CD14-positive monocyte (primary cell): ENCODE measurements around the gene SPOPL. TPM values are rescaled to one million over a fixed set of nuclear protein-coding genes. Genes with fewer than 3 reads are reported as not detected.

Experiments
- DNase-seq, 3 donors: peaks; one replicate each; pipeline ENCODE4 v3.0.0-alpha.2; 2011 to 2022
- H2AFZ ChIP-seq: 2 replicates; pipeline ENCODE4 v1.6.0; 2012; ENCODE audit warnings: mild to moderate bottlenecking, low read depth, low read length, inconsistent platforms; ENCODE audit not compliant: insufficient read depth, poor library complexity, severe bottlenecking
- H3K27ac ChIP-seq, 2 donors: 1 replicate in 1 of 2; 2 replicates in 1 of 2; pipeline ENCODE4 v1.5.1; 2012 to 2013; ENCODE audit warnings: low read length in 2 of 2, control low read depth in 1 of 2, inconsistent platforms in 1 of 2, low read depth in 1 of 2, mild to moderate bottlenecking in 1 of 2
- H3K27me3 ChIP-seq, 2 donors: one replicate each; pipeline versions ENCODE4 v1.6.0 to v1.6.1; 2011 to 2013; ENCODE audit warnings: low read length in 2 of 2; ENCODE audit not compliant: control insufficient read depth in 2 of 2, insufficient read depth in 2 of 2
- H3K36me3 ChIP-seq, 2 donors: replicated peaks in 1 of 2; 1 replicate in 1 of 2; 2 replicates in 1 of 2; pipeline versions ENCODE4 v1.5.1 to v1.6.1; 2012 to 2013; ENCODE audit warnings: low read length in 2 of 2, control low read depth in 1 of 2, inconsistent platforms in 1 of 2, mild to moderate bottlenecking in 1 of 2; ENCODE audit not compliant: insufficient read depth in 2 of 2, control insufficient read depth in 1 of 2
- H3K4me1 ChIP-seq, 2 donors: 1 replicate in 1 of 2; 2 replicates in 1 of 2; pipeline versions ENCODE4 v1.5.1 to v1.6.1; 2012 to 2013; ENCODE audit warnings: low read length in 2 of 2, control low read depth in 1 of 2, inconsistent platforms in 1 of 2, mild to moderate bottlenecking in 1 of 2, moderate library complexity in 1 of 2; ENCODE audit not compliant: insufficient read depth in 2 of 2, control insufficient read depth in 1 of 2
- H3K4me2 ChIP-seq: replicated peaks from 2 replicates; pipeline ENCODE3; 2012; ENCODE audit warnings: low read length, moderate library complexity, mild to moderate bottlenecking; ENCODE audit not compliant: poor library complexity, severe bottlenecking; ENCODE audit errors: extremely low read depth
- H3K4me3 ChIP-seq, 3 experiments: fragments of 200-600 bp in 1 of 3; sonication (generic) in 1 of 3; replicated peaks in 1 of 3; 1 replicate in 2 of 3; 2 replicates in 1 of 3; pipeline ENCODE4 v1.5.1; 2011 to 2013; ENCODE audit warnings: low read length in 3 of 3, mild to moderate bottlenecking in 3 of 3, control low read depth in 2 of 3, low read depth in 2 of 3, inconsistent platforms in 1 of 3, moderate library complexity in 1 of 3
- H3K79me2 ChIP-seq: 2 replicates; pipeline ENCODE4 v1.6.0; 2012; ENCODE audit warnings: mild to moderate bottlenecking, control low read depth, inconsistent platforms, low read length, moderate library complexity; ENCODE audit not compliant: insufficient read depth
- H3K9ac ChIP-seq: 2 replicates; pipeline ENCODE4 v1.6.0; 2017; ENCODE audit warnings: low read length, mild to moderate bottlenecking; ENCODE audit not compliant: insufficient read depth, poor library complexity, severe bottlenecking
- H3K9me3 ChIP-seq, 2 donors: replicated peaks in 1 of 2; 1 replicate in 1 of 2; 2 replicates in 1 of 2; pipeline versions ENCODE4 v1.5.1 to v1.6.1; 2012 to 2013; ENCODE audit warnings: low read length in 2 of 2, control low read depth in 1 of 2; ENCODE audit not compliant: control insufficient read depth in 1 of 2, insufficient read depth in 1 of 2
- H4K20me1 ChIP-seq: 2 replicates; pipeline ENCODE4 v1.6.0; 2012; ENCODE audit warnings: mild to moderate bottlenecking, low read length, control low read depth, moderate library complexity; ENCODE audit not compliant: insufficient read depth
- H3K27ac Mint-ChIP-seq, 7 donors: one replicate each; pipeline ENCODE4 v1.8.0; 2020; ENCODE audit warnings: mild to moderate bottlenecking in 7 of 7, mixed read lengths in 7 of 7, moderate library complexity in 6 of 7, inconsistent platforms in 2 of 7
- H3K27me3 Mint-ChIP-seq, 3 donors: one replicate each; pipeline ENCODE4 v1.8.0; 2021 to 2022; ENCODE audit warnings: low read depth in 3 of 3, mild to moderate bottlenecking in 3 of 3, mixed read lengths in 3 of 3, moderate library complexity in 3 of 3, inconsistent platforms in 1 of 3
- H3K36me3 Mint-ChIP-seq, 2 donors: one replicate each; pipeline ENCODE4 v1.8.0; 2020; ENCODE audit warnings: mixed read lengths in 2 of 2, inconsistent platforms in 1 of 2, mild to moderate bottlenecking in 1 of 2
- H3K4me1 Mint-ChIP-seq: one replicate; pipeline ENCODE4 v1.8.0; 2020; ENCODE audit warnings: mild to moderate bottlenecking, mixed read lengths
- H3K4me3 Mint-ChIP-seq, 2 donors: one replicate each; pipeline ENCODE4 v1.8.0; 2020; ENCODE audit warnings: mild to moderate bottlenecking in 2 of 2, mixed read lengths in 2 of 2, moderate library complexity in 1 of 2
- H3K9me3 Mint-ChIP-seq, 7 donors: one replicate each; pipeline ENCODE4 v1.8.0; 2020 to 2022; ENCODE audit warnings: mixed read lengths in 7 of 7, mild to moderate bottlenecking in 6 of 7, moderate library complexity in 6 of 7, inconsistent platforms in 2 of 7
- WGBS: methylation state at CpG from one replicate; pipeline ENCODE4 v1.1.5; 2013; ENCODE audit warnings: missing lambda C conversion rate; ENCODE audit not compliant: insufficient coverage; 5-methylcytosine and 5-hydroxymethylcytosine counted together
- intact Hi-C, 2 donors: fragments of 100-400 bp; cut with micrococcal nuclease; formaldehyde crosslinking; loops; one replicate each; pipeline versions ENCODE4 v1.15.0 to v1.15.1; 2023
- polyA plus RNA-seq, 3 donors: library from polyadenylated mRNA; depleted of rRNA in 1 of 3; unstranded in 2 of 3; stranded (reverse) in 1 of 3; fragments of 300-500 nt in 2 of 3; fragments of >200 nt in 1 of 3; fragmentation: Illumina TruSeq in 2 of 3; gene quantifications; 1 replicate in 2 of 3; 2 replicates in 1 of 3; pipeline ENCODE4 v1.2.3, GENCODE V29; 2012 to 2021
- TF ChIP-seq, protein P1 (sequence below): fragments of 200-600 bp; IDR thresholded peaks from one replicate; pipeline ENCODE4 v1.8.0; 2022; ENCODE audit warnings: antibody characterized with exemption, mild to moderate bottlenecking

SPOPL gene
- polyA plus RNA-seq, 3 donors = 13.1 to 22.4 (median 18.1) TPM

DNA sequence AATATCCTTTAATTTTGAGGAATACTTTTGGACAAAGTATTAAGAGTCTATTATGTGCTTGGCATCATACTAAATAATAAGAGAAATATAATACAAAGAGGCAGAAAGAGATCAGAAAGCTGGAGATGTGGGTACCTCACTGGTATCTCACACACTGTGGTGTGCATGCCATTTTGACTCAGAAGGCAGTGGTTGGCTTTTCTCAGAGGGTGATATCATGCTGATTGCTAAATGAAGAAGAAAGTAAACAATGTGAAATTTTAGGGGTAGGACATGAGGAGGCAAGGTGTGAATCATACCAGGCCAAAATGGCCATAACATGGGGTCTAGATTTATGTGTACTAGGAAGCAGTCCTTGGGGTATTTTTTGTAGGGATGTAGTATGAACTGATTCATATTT, 16.6 kb upstream of the SPOPL start:
- no peak overlapping the region for H3K27ac ChIP-seq
- Mint-ChIP-seq H3K4me3 (no peak overlapping the region), H3K27ac (no peak overlapping the region), H3K4me1 (no peaks in the 10 kb centered on the region), H3K9me3 (peaks cover 0 to 6% (median 3%) of the 10 kb centered on the region in 7 donors), H3K27me3 (no peaks in the 10 kb centered on the region), H3K36me3 (peaks cover 0 to 3% of the 10 kb centered on the region in 2 donors)
- no peaks in the 10 kb centered on the region for H4K20me1 ChIP-seq
- H2AFZ ChIP-seq = no peak overlapping the region
- no peaks in the 10 kb centered on the region for H3K79me2 ChIP-seq
- TF ChIP-seq, protein P1, sequence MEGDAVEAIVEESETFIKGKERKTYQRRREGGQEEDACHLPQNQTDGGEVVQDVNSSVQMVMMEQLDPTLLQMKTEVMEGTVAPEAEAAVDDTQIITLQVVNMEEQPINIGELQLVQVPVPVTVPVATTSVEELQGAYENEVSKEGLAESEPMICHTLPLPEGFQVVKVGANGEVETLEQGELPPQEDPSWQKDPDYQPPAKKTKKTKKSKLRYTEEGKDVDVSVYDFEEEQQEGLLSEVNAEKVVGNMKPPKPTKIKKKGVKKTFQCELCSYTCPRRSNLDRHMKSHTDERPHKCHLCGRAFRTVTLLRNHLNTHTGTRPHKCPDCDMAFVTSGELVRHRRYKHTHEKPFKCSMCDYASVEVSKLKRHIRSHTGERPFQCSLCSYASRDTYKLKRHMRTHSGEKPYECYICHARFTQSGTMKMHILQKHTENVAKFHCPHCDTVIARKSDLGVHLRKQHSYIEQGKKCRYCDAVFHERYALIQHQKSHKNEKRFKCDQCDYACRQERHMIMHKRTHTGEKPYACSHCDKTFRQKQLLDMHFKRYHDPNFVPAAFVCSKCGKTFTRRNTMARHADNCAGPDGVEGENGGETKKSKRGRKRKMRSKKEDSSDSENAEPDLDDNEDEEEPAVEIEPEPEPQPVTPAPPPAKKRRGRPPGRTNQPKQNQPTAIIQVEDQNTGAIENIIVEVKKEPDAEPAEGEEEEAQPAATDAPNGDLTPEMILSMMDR = no peak
- no peak overlapping the region for H3K4me2 ChIP-seq
- no peaks in the 10 kb centered on the region for H3K27me3 ChIP-seq
- H3K4me1 ChIP-seq = no peaks in the 10 kb centered on the region
- intact Hi-C loops = no loop called here
- no peak overlapping the region for H3K4me3 ChIP-seq
- DNase-seq = no peak
- no peaks in the 10 kb centered on the region for H3K36me3 ChIP-seq
- H3K9me3 ChIP-seq = no peaks in the 10 kb centered on the region
- no peak overlapping the region for H3K9ac ChIP-seq

DNA sequence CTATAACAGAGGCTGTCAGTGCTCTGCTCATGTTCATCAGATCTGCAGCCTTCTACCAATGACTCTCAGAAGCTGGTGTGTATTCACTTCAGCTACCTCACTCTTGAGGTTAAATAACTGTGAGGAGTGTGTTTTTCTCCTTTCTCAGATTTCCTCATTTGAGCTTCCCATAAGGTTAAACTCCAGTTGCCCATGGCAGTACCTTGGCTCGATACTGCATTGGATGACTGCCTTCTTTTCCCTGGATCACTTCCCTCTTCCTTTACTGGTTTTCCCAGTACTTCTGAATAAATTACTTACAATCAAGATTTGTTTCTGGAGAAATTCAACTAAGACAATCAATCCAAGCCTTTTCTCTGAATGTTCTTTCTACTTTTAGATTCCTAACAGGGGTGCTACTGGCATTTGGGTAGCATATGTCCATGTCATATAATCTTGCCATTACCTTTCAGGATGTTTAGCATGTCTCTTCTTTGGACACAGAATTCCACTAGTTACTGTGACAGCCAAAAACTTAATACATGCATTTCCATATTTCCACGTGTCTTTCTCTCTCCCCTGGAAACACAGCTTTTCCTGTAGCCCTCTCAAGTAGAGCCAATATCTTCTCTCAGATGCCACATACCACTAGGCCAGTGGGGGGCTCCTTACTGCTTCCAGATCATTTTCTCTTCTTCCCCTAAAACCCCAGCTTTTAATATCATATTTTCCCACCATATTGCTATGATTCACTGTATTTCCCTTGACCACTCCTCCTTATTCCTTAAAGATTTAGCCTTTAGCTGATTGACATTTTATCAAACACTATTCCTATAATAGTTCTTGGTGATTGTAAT, 15.0 kb upstream of the SPOPL start:
- H3K27ac ChIP-seq = no peak overlapping the region
- intact Hi-C loops = no loop called here
- H3K27me3 ChIP-seq = no peaks in the 10 kb centered on the region

More for the DNA sequence above, 15.0 kb upstream of the SPOPL start:
- no peak overlapping the region for H3K9ac ChIP-seq
- no peaks in the 10 kb centered on the region for H3K4me1 ChIP-seq
- H2AFZ ChIP-seq = no peak overlapping the region
- no peak overlapping the region for H3K4me3 Mint-ChIP-seq
- H3K36me3 ChIP-seq = no peaks in the 10 kb centered on the region
- H4K20me1 ChIP-seq = no peaks in the 10 kb centered on the region
- peaks cover 0 to 6% (median 3%) of the 10 kb centered on the region in 7 donors for H3K9me3 Mint-ChIP-seq
- H3K4me2 ChIP-seq = no peak overlapping the region
- no peaks in the 10 kb centered on the region for H3K79me2 ChIP-seq
- peaks cover 0 to 3% of the 10 kb centered on the region in 2 donors for H3K36me3 Mint-ChIP-seq
- 60% methylated on average over 2 of the region's 2 CpGs for WGBS
- no peaks in the 10 kb centered on the region for H3K27me3 Mint-ChIP-seq
- no peak for DNase-seq
- H3K9me3 ChIP-seq = no peaks in the 10 kb centered on the region
- TF ChIP-seq, protein P1 = no peak
- H3K4me1 Mint-ChIP-seq = no peaks in the 10 kb centered on the region
- no peak overlapping the region for H3K27ac Mint-ChIP-seq
- no peak overlapping the region for H3K4me3 ChIP-seq
